ENCODE data around the gene LCN9.
"Not testable (repeated sequence)": the region's sequence is repeated elsewhere in the genome, so short reads cannot be mapped to it uniquely, and the experiment has no call there.

Gene LCN9

DNA sequence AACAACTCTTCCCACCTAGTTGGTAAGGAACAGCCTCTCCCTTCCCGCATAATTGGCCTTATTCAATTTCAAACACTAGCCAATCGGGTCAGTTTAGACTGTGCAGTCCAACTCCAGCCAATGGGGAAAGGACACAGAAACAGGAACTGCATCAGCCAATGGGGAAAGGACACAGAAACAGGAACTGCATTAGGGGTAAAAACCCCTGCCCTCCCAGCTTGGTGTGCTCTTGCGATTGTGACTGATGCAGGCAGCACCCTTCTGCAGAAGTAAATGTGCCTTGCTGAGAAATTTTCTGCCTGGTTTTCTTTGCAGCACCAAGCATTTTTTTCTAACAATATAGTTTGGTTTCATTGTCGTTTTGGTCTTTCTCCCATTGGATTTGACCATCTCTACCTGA lies 15.2 kb upstream of the LCN9 start:
- no peak for DNase-seq (ENCODE audit: low read depth in 2 of 2)

DNA sequence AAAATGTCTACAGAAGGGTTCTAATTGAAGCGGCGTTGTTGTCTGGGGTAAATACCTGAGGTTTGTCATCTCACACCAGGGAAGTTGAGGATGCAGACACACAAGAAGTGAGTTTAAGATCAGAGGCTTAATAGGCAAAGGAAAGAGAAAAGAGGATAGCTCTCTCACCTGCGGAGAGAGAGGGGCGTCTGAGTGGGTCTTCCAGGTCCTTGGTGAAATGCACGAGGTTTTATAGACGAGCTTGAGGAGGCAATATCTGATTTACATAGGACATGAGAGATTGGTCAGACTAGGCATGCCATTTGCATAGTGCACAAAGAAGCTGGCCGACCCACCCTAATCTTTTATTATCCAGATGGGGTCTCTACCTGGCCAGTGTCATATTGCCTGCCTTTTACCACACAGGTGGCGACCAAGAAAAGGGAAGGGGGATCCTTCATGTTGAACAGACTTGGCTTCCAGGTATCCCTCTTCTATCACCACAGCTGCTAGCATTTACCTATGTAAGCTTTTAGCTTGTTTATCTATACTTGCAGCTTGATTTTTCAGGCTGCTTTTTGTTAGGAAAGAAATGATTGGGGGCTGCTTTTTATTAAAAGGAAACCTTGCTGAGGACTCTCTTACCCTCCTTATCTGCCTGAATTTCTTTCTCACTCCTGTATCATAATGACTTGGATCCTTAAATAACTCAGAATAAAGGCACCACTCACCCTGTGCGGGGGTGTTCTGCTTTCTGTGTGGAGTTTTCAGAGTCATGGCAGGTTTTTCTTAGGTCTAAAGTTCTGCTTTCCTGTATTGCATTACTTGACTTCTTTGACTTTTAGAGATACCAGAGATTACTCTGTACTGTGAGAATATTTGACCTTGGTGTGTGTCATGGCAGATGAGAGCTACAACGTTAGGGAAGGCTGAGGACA lies 14.4 kb upstream of the LCN9 start:
- no peak for DNase-seq (ENCODE audit: low read depth in 2 of 2)

DNA sequence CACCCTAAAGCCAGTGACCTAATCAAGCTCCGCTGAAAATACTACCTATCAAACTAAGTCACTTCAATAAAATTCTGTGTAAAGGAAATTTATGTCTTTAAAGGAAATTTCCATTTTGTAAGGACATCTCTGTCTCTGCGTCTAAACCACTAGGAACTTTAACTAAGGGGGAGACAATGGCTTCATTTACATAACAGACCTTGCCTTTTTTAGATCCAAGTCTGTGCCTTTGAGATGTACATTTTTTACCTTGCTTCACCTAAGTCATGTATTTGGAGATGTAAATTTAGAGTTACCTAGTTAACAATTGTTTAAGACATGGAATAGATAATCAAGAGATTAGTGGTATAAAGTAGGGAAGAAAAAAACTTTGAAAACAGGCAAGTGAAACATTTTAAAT lies 13.6 kb upstream of the LCN9 start:
- no peak for DNase-seq (ENCODE audit: low read depth in 2 of 2)

DNA sequence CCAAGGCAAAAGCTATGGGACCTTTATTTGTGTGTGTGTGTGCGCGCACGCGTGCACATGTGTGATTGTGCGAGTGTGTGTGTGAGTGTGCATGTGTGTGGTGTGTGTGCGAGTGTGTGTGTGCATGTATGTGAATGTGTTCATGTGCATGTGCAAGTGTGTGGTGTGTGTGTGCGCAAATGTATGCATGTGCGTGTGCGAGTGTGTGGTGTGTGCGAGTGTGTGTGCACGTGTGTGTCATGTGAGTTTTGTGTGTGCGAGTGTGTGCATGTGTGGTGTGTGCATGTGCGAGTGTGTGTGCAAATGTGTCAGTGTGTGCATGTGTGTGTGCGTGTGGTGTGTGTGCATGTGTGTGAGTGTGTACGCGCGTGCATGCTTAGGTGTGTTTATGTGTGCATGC lies 12.7 kb upstream of the LCN9 start:
- no peak for DNase-seq (ENCODE audit: low read depth in 2 of 2)

DNA sequence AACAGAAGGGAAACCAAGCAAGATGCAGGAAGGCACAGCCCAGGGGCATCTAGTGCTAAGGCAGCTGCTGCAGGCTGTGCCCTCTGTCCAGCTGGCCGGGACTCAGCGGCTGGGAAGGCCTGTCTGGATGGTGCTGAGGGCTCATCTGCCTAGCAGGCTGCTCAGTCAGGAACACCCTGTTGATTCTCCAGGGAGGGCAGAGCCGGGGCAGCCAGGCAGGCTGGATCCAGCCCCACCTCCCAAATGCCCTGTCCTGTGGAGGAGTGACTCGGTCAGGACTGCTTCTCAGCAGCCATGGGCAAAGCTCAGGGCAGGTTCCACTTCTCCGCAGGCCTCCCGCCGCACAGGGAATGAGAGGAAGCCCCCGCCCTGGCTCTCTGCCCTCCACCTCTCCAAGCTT lies 7.8 kb upstream of the LCN9 start:
- no peak for DNase-seq (ENCODE audit: low read depth in 2 of 2)

DNA sequence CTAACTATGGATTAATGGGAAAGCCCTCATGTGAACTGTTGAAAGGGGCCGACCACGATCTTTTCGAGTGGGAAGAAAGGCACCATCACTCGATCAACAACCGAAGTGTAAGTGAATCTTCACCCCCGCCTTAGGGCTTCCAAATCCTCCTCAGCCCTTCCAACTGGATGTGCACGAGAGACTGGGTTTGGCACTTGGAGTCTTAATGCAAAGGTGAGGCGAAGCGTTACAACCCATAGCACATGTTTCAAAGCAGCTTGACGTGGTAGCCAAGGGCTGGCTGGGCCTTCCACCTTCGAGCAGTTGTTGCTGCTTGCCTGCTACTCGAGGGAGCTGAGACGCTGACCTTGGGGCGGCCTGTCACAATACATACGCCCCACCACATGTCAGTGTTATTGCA lies 5.7 kb upstream of the LCN9 start:
- no peak for DNase-seq (ENCODE audit: low read depth in 2 of 2)

DNA sequence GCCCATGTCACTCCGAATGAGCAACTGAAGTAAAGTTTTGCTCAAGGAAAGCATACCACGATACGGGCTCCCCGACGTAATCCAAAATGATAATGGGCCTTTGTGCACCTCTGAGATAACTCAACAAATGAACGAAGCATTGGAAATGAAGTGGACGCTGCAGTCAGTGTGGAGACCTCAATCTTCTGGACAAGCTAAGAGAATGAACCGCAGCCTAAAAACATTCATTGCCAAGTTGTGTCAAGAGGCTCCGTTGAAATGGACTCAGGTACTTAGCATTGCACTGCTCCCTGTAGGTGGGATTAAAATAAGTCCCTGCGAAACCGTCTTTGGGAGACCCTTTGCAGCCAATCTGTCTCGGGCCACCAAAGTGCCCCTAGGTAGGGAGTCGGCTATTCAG lies 3.9 kb upstream of the LCN9 start:
- DNase-seq (ENCODE audit: low read depth in 2 of 2): no peak

DNA sequence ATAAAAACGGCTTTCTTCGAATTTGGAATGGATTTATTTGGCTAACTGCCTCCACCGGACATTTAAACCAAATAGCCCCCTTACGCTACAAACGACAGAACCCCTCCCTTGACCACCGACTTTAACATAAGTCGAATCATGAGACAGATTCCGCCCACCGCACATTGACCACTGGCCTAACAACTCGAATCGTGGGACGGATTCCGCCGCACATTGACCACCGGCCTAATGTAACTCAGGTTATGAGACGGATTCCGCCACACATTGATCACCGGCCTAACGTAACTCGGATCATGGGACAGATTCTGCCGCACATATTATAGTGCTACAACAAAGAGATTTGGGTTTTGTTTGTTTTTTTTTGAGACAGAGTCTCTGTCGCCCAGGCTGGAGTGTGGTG lies 2.7 kb upstream of the LCN9 start:
- no peak for DNase-seq (ENCODE audit: low read depth in 2 of 2)

DNA sequence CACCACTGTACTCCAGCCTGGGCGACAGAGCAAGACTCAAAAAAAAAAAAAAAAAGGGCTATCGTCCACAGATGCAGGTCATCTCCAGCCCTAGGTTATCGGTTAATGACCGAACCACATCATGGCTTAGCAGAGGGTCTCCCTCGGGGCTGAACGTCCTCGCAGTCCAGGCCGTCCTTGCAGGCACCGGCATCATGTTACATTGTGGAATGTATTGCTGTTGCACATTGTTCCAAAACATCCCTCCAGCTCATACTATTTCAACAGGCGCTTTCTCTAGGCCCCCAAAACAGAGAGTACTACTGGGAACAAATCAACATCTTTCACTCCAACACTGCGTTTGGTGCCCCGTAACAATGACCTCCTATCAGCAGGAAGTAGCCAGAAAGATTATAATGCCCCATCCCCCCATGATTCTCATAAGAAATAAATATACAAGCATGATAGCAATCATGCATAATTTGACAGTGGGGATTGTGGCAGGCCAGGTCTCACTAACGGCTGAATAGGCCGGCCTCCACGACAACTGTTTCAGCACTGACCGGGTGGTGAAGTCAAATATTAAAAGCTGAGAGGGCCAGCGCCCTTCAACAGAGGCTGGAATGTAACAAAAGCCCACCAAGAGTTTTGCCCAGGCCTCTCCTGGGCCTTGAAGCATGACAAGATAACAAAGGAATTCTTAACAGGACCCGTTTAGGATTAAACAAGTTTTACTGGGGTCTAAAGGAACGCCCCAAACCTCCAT lies 1.1 kb upstream of the LCN9 start:
- DNase-seq (ENCODE audit: low read depth in 2 of 2): no peak

DNA sequence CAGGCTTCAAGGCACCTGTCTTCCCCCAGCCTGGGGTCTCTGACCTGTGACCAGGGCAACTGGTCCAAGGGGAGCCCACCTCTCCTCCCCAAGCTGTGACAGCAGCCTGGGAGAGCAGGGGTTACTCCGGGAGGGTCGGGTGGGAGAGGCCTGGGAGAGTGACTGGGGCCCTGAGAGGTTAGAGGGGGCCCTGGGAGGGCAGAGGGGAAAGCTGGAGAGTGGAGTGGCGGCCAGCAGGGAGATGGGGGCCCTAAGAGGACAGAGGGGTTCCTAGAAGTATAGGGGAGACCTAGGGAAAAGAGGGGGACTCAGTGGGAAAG lies 302 bp downstream of the LCN9 start:
- DNase-seq (ENCODE audit: low read depth in 2 of 2): no peak

DNA sequence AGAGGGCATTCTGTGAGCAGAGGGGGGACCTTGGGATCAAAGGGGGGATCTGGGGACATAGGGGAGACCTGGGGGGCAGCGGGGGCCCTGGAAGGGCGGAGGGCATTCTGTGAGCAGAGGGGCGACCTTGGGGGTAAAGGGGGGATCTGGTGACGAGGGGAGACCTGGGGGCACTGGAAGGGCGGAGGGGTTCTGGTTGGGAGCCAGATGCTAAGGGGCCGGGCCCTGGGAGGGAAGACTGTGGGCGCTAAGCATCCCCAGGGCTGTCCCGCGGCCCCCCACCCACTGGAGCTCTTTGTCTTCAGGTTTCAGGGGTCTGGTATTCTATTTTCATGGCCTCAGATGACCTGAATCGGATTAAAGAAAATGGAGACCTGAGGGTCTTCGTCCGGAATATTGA lies 748 bp downstream of the LCN9 start:
- no peak for DNase-seq (ENCODE audit: low read depth in 2 of 2)

DNA sequence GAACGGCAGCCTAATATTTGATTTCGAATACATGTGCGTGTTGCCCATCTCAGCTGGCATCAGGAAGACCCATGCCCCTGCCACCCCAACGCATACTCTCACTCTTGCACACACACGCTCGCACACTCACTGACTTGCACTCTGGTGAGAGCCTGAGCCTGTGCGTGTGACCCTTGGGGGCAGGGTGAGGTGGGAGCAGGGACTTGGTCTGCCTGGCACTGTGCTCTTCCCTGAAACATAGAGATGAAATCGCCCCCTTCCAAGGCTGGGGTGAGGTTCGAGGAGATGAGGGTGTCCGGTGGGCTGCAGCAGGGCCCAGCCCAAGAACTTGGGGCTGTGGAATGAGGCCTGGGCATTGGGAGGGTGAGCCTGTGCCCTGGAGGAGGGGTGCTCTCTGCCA lies 1.2 kb downstream of the LCN9 start:
- no peak for DNase-seq (ENCODE audit: low read depth in 2 of 2)

DNA sequence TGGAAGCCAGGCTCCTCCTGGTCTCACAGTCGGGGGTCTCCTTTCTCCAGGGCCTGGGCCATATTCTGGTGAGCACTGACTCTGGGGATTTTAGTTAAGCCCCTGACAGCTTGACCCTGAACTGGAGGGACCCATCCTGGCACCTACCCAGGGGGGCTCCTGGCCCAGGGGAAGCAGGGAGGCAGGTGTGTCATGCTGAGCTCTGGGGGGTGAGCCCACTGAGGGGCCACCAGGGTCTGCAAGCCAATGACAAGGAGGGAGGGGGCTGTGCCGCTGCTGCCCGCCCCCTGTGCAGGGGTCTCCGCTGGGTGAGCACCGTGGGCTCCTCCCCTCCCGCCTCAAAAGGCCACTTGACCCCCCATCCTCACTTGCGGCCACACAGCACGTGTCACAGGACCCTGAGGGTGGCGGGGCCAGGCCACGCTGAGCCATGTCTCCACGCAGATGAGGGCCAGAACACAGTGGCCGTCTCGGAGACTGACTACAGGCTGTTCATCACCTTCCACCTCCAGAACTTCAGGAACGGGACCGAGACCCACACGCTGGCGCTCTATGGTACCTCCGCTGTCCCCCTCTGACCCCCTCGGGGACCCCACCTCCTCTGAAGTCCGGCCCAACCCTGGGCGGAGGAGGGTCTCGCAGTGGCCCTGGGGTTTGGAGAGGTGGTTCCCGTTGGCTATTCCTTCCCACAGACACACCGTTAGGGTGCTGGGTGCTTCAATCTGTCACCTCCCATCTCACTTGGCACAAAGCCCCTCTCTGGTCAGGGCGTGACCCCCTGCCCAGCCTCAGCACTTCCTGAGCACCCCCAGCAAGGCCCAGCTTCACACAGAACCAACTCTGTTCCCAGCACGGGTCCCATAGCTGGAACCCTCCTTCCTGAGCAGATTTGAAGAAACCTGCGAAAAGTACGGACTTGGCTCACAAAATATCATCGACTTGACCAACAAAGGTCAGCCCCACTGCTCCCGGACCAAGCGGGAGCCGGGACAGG lies 2.0 kb downstream of the LCN9 start:
- no peak for DNase-seq (ENCODE audit: low read depth in 2 of 2)

DNA sequence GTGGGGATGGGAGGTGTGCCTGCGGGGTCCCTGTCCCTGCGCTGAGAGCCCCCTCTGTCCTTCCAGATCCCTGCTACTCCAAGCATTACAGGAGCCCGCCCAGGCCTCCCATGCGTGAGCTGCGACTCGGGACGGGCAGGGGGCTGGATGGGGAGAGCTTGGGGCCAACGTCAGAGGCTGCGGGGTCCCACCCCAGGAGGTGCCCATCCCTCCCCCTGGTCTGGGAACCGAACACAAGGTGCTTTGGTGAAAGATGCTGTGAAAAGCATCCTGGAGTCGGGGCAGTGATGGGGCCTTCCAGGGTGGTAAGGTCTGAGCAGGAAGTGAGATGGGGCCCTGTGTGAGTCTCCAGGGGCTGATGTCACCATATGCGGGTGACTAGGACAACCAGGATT lies 2.7 kb downstream of the LCN9 start:
- DNase-seq (ENCODE audit: low read depth in 2 of 2): no peak

DNA sequence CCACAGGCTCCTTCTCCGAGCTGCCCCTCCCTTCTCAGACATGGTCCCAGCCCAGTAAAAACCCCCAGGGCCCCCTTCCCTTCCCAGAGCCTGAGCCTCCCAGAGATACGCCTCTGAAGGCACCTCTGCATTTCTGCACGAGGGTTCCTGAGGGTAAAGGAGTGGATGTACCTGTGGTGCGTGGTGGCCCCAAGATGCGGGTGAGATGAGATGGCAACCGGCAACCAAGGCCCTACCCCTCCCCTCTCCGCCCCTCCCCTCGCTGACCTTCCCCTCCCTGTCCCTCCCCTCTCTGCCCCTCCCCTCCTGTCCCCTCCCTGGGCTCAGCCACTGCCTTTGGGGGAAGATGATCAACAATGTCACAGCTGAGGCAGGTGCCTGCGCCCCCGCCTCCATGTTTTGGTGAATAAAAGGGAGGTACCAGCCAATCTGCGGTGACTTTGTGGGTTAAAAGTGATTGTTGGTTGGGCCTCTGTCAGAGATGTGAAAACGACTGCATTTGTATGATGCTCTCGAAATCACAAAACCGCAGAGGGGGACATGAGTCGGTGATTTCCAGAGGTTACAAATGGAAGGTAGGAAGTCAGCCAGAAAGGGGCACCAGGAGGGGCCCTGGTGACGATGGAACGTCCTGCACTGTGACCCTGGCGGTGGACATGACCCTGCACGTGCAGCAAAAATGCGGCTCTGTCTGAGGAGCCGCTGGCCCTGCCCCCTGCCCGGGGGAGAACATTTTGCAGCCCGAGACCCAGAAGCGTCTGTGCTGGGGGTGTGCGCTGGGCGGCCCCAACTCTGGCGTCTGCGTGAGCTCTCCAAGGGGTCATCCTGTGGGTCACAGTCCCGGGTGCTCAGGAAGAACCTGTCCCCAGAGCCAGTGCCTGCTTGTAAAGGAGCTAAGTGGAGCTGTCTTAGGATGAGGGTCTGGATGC lies 3.7 kb downstream of the LCN9 start:
- DNase-seq (ENCODE audit: low read depth in 2 of 2): no peak

DNA sequence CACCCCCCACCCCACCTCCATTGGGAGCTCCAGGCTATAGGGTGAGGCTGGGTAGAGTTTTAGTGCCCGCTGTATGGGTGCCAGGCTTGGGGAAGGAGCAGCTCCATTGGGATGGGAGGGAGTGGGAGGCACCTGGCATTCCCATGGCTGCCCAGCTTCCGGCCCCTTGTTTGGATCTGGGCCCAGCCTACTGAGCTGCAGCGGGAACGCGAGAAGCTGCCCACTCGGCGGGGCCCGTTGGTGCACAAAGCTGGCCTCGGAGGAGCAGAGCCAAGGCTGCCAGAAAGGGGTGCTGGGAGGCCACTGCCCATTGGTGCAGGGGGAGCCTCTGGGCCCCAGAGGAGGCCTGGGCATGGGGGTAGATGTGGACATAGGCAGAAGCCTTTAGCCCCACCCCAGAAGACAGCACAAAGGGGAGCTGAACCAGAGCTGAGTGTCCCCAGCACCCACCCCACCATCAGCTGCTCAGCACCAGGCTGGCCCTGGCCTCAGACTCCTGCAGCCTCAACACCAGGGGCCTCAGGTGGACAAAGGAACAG lies 4.4 kb downstream of the LCN9 start:
- DNase-seq (ENCODE audit: low read depth in 2 of 2): no peak

DNA sequence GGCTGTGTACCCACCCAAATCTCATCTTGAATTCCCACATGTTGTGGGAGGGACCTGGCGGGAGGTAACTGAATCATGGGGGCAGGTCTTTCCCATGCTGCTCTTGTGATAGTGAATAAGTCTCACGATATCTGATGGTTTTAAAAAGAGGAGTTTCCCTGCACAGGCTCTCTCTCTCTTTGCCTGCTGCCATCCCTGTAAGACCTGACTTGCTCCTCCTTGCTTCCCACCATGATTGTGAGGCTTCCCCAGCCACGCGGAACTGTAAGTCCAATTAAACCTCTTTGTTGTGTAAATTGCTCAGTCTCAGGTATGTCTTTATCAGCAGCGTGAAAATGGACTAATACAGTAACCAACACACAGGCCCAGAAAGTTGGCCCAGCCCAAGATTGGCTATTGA lies 5.9 kb downstream of the LCN9 start:
- DNase-seq (ENCODE audit: low read depth in 2 of 2): not testable (repeated sequence)

DNA sequence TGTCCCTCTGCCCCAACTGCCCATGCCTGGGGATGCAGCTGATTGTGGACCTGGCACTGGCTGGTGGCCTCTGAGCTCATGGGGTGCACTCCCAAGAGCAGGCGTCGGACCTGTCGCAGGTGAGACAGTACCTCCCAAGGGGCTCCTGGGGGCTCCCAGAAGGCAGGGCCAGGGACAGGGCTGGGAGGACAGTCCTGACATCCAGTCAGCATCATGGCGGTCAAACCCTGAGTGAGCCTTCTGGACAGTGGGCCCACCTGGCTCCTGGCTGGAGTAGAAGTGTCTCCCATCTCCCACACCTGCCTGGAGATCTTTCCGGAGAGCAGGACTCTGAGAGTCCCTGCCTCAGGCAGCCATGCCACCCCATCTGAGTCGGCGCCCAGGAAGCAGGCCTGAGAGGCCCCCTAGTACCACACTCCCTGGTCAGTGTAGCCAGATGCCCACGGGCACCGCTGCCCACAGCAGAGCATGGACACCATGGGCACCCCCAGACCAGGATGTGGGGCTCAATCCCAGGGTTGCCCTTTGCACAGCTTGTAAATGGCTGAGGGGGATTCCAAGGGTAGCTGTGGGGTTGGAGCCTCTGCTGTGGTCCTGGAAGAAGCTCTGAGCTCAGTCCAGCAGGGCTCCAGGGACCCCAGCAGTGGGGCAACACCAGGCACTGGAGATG lies 6.6 kb downstream of the LCN9 start:
- DNase-seq (ENCODE audit: low read depth in 2 of 2): no peak

DNA sequence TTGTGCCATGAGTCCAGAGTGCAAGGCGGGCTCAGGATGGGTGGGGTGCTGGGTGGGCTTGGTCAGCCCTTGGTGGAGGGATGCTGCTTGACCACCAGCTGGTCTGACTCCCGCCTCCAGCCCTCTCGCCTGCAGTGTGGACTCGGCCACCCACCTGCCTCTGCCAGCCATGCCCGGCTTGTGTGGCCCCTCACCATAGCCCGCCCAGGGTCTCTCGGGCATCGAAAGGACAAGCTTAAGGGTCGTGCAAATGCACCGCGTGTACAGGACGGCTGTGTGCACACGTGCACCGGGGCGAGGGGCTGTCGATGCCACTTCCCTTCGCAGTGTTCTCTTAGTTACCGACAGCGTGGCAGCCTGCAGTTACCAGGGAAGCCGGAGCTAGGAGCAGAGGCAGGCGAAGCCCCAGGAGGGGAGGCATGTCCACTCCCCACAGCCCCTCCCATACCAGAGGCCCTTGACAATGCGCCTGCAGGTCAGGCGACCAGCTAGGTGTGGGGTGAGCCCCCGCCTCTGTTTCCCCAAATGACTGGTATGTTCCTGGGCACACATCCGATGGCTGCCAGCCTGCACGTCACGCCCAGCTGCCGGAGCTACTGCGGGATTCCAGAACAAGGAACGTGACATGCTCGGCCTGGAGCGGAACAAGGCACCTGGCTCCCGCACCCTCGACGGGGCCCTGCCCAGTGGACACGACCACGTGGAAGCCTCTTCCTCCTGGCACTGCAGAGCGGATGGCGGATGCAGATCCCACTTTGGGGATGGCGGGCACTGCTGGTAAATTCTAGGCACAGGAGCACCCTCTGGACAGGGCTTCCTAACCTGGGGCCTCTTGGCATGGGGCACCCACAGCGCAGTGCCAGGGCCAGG lies 7.8 kb downstream of the LCN9 start:
- no peak for DNase-seq (ENCODE audit: low read depth in 2 of 2)
